GM23338 (cell line): Measurements from ENCODE around the gene ADCY3. TPM values are rescaled to one million over a fixed set of nuclear protein-coding genes. Genes with fewer than 3 reads are reported as not detected.

Experiments used
- ATAC-seq: fragments of 200-7000 bp; cut with Tn5 transposase; 3 replicates; pipeline ENCODE4 v1.9.1; 2020
- DNase-seq: peaks from one replicate; pipeline ENCODE4 v3.0.0-alpha.2; 2015; ENCODE audit warnings: low spot score
- H2AFZ ChIP-seq: fragments of 200-600 bp; sonication (generic); 2 replicates; pipeline ENCODE4 v1.8.0; 2016; ENCODE audit warnings: antibody characterized with exemption, mild to moderate bottlenecking, moderate library complexity
- H3F3A ChIP-seq: fragments of 200-600 bp; sonication (generic); replicated peaks from 2 replicates; pipeline ENCODE4 v1.8.0; 2017; ENCODE audit warnings: antibody characterized with exemption, mixed run types, low read depth
- H3K27ac ChIP-seq: fragments of 200-600 bp; sonication (generic); 2 replicates; pipeline ENCODE4 v1.6.1; 2016; ENCODE audit warnings: low read depth
- H3K27me3 ChIP-seq: fragments of 200-600 bp; sonication (generic); 2 replicates; pipeline ENCODE4 v1.8.0; 2016; ENCODE audit warnings: mild to moderate bottlenecking, mixed run types, moderate library complexity; ENCODE audit not compliant: insufficient read depth
- H3K36me3 ChIP-seq: fragments of 200-600 bp; sonication (generic); 2 replicates; pipeline ENCODE4 v1.8.0; 2016; ENCODE audit warnings: mild to moderate bottlenecking; ENCODE audit not compliant: insufficient read depth
- H3K4me1 ChIP-seq: fragments of 200-600 bp; sonication (generic); 2 replicates; pipeline ENCODE4 v1.8.0; 2016; ENCODE audit warnings: mild to moderate bottlenecking, moderate library complexity; ENCODE audit not compliant: insufficient read depth
- H3K4me2 ChIP-seq: fragments of 200-600 bp; sonication (generic); 2 replicates; pipeline ENCODE4 v1.7.1; 2017; ENCODE audit warnings: mixed run types
- H3K4me3 ChIP-seq: fragments of 200-600 bp; sonication (generic); 2 replicates; pipeline ENCODE4 v1.6.1; 2016; ENCODE audit warnings: mixed run types
- H3K79me2 ChIP-seq: fragments of 200-600 bp; sonication (generic); replicated peaks from 2 replicates; pipeline ENCODE4 v1.8.0; 2017; ENCODE audit warnings: mild to moderate bottlenecking; ENCODE audit not compliant: insufficient read depth
- H3K9me2 ChIP-seq: fragments of 200-600 bp; sonication (generic); 2 replicates; pipeline ENCODE4 v1.8.0; 2017; ENCODE audit not compliant: insufficient read depth
- H4K20me1 ChIP-seq: fragments of 200-600 bp; sonication (generic); replicated peaks from 2 replicates; pipeline ENCODE4 v1.8.0; 2017; ENCODE audit warnings: mild to moderate bottlenecking; ENCODE audit not compliant: insufficient read depth
- H3K27ac Mint-ChIP-seq: 2 replicates; pipeline ENCODE4 v1.8.0; 2020; ENCODE audit warnings: inconsistent platforms, mild to moderate bottlenecking, moderate library complexity, mixed read lengths
- H3K27me3 Mint-ChIP-seq: 3 replicates; pipeline ENCODE4 v1.8.0; 2022; ENCODE audit warnings: low read depth, mild to moderate bottlenecking, moderate library complexity, mixed read lengths, inconsistent platforms; ENCODE audit not compliant: insufficient read depth, poor library complexity
- H3K36me3 Mint-ChIP-seq: 3 replicates; pipeline ENCODE4 v1.8.0; 2021; ENCODE audit warnings: low read depth, mild to moderate bottlenecking, inconsistent platforms, moderate library complexity, mixed read lengths
- H3K4me1 Mint-ChIP-seq: 3 replicates; pipeline ENCODE4 v1.8.0; 2020; ENCODE audit warnings: mild to moderate bottlenecking, inconsistent platforms, mixed read lengths
- H3K4me3 Mint-ChIP-seq: 3 replicates; pipeline ENCODE4 v1.8.0; 2021; ENCODE audit warnings: moderate library complexity, mild to moderate bottlenecking, inconsistent platforms, mixed read lengths
- H3K9me3 Mint-ChIP-seq: 3 replicates; pipeline ENCODE4 v1.8.0; 2020; ENCODE audit warnings: moderate library complexity, mild to moderate bottlenecking, inconsistent platforms, mixed read lengths
- CREB1 ChIP-seq: fragments of 250-450 bp; sonication (Bioruptor Pico); IDR thresholded peaks from 2 replicates; pipeline ENCODE4 v1.5.0; 2020; ENCODE audit warnings: low read depth, mild to moderate bottlenecking, moderate library complexity
- ETS1 ChIP-seq: IDR thresholded peaks from 2 replicates; pipeline ENCODE4 v1.6.1; 2016; ENCODE audit warnings: antibody characterized with exemption
- EZH2 ChIP-seq: fragments of 200-600 bp; sonication (generic); IDR thresholded peaks from one replicate; pipeline ENCODE4 v1.8.0; 2017; ENCODE audit warnings: antibody characterized with exemption, mild to moderate bottlenecking, low read depth; ENCODE audit not compliant: unreplicated experiment
- JUNB ChIP-seq: IDR thresholded peaks from one replicate; pipeline ENCODE4 v1.6.1; 2016; ENCODE audit warnings: antibody characterized with exemption; ENCODE audit not compliant: unreplicated experiment
- NANOG ChIP-seq: IDR thresholded peaks from 2 replicates; pipeline ENCODE4 v1.6.1; 2016; ENCODE audit warnings: antibody characterized with exemption, borderline replicate concordance
- POLR2AphosphoS5 ChIP-seq: IDR thresholded peaks from 2 replicates; pipeline ENCODE4 v1.6.1; 2016; ENCODE audit warnings: antibody characterized with exemption, low read depth
- REST ChIP-seq: IDR thresholded peaks from one replicate; pipeline ENCODE4 v1.6.1; 2018; ENCODE audit warnings: antibody characterized with exemption; ENCODE audit not compliant: unreplicated experiment
- STAT1 ChIP-seq: IDR thresholded peaks from one replicate; pipeline ENCODE4 v1.6.1; 2016; ENCODE audit warnings: antibody characterized with exemption; ENCODE audit not compliant: unreplicated experiment
- ZNF114 ChIP-seq: fragments of 250-450 bp; sonication (Bioruptor Pico); IDR thresholded peaks from 2 replicates; pipeline ENCODE4 v1.5.0; 2020; ENCODE audit warnings: mild to moderate bottlenecking, moderate library complexity
- ZNF462 ChIP-seq: fragments of 250-450 bp; sonication (Bioruptor Pico); IDR thresholded peaks from 2 replicates; pipeline ENCODE4 v1.5.0; 2020; ENCODE audit warnings: mild to moderate bottlenecking, moderate library complexity
- polyA plus RNA-seq: library from polyadenylated mRNA; unstranded; fragments of >200 nt; fragmentation: Nextera tagmentation; extraction: Ambion mirVana; gene quantifications from 2 replicates; pipeline ENCODE4 v1.2.1, GENCODE V29; 2016
- total RNA-seq: library from RNA; depleted of rRNA; stranded (reverse); fragments of >200 nt; shearing (Covaris generic); gene quantifications from 2 replicates; pipeline ENCODE4 v1.2.3, GENCODE V29; 2014

ADCY3 gene
- total and polyA plus RNA-seq, 2 experiments from 2014 or later, result 9.7 to 32.4 TPM

- no peak overlapping the region for H2AFZ ChIP-seq
- Mint-ChIP-seq H3K36me3 (peaks cover 12% of the 10 kb centered on the region), H3K4me3 (no peak overlapping the region), H3K9me3 (no peaks in the 10 kb centered on the region), H3K4me1 (peaks cover 18% of the 10 kb centered on the region), H3K27ac (no peak overlapping the region; the same call in 1 of the 2 replicates), H3K27me3 (peaks cover 2% of the 10 kb centered on the region)
- H3K4me2 ChIP-seq, result no peak overlapping the region
- DNase-seq, result no peak
- H3F3A ChIP-seq, result no peaks in the 10 kb centered on the region
- TF ChIP-seq CREB1 (CRISPR knock-in tag), result no peak
- no peak for TF ChIP-seq NANOG
- no peak for TF ChIP-seq REST
- TF ChIP-seq JUNB, result no peak
- no peak for TF ChIP-seq POLR2AphosphoS5
- TF ChIP-seq STAT1, result no peak
- H3K79me2 ChIP-seq, result no peaks in the 10 kb centered on the region
- no peaks in the 10 kb centered on the region for H3K4me1 ChIP-seq
- H3K36me3 ChIP-seq, result no peaks in the 10 kb centered on the region
- H4K20me1 ChIP-seq, result no peaks in the 10 kb centered on the region; the same call in 1 of the 2 replicates
- H3K9me2 ChIP-seq, result no peaks in the 10 kb centered on the region
- no peak for ATAC-seq
- H3K4me3 ChIP-seq, result no peak overlapping the region
- no peak overlapping the region; the same call in 1 of the 2 replicates for H3K27ac ChIP-seq
- H3K27me3 ChIP-seq, result no peaks in the 10 kb centered on the region
Measured at GRCh38 chr2:24870891-24871705, 48.9 kb downstream of the ADCY3 start.

- H3K9me3 Mint-ChIP-seq, result no peaks in the 10 kb centered on the region
- H3K4me3 ChIP-seq, result no peak overlapping the region
- DNase-seq (no peak), ATAC-seq (no peak)
- peaks cover 21% of the 10 kb centered on the region for H3K4me1 Mint-ChIP-seq
- H3K36me3 Mint-ChIP-seq, result peaks cover 12% of the 10 kb centered on the region
- H3K79me2 ChIP-seq, result no peaks in the 10 kb centered on the region
- no peaks in the 10 kb centered on the region for H3K9me2 ChIP-seq
- H3K4me1 ChIP-seq, result no peaks in the 10 kb centered on the region
- H2AFZ ChIP-seq, result no peak overlapping the region
- no peaks in the 10 kb centered on the region for H3K27me3 ChIP-seq
- no peaks in the 10 kb centered on the region; the same call in 1 of the 2 replicates for H4K20me1 ChIP-seq
- H3K27ac Mint-ChIP-seq, result no peak overlapping the region
- peaks cover 2% of the 10 kb centered on the region for H3K27me3 Mint-ChIP-seq
- no peak overlapping the region for H3K4me3 Mint-ChIP-seq
- no peaks in the 10 kb centered on the region for H3K36me3 ChIP-seq
- H3K27ac ChIP-seq, result no peak overlapping the region
- no peak overlapping the region for H3K4me2 ChIP-seq
- no peaks in the 10 kb centered on the region for H3F3A ChIP-seq
- TF ChIP-seq ZNF462 (CRISPR knock-in tag) (no peak), EZH2 (no peak), STAT1 (no peak), ZNF114 (CRISPR knock-in tag) (no peak), ETS1 (no peak), JUNB (no peak)
Measured at GRCh38 chr2:24870440-24870839, 49.6 kb downstream of the ADCY3 start.
